HG03342 (cell line): ENCODE results near the gene ATP6V1B1.
"Not testable (repeated sequence)": the region's sequence is repeated elsewhere in the genome, so short reads cannot be mapped to it uniquely, and the experiment has no call there.

ENCODE experiments used
- ATAC-seq: cut with Tn5 transposase; IDR thresholded peaks from one replicate; pipeline ENCODE4 v1.9.1; 2021; ENCODE audit warnings: mild to moderate bottlenecking, moderate library complexity; ENCODE audit not compliant: unreplicated experiment

Gene ATP6V1B1

DNA sequence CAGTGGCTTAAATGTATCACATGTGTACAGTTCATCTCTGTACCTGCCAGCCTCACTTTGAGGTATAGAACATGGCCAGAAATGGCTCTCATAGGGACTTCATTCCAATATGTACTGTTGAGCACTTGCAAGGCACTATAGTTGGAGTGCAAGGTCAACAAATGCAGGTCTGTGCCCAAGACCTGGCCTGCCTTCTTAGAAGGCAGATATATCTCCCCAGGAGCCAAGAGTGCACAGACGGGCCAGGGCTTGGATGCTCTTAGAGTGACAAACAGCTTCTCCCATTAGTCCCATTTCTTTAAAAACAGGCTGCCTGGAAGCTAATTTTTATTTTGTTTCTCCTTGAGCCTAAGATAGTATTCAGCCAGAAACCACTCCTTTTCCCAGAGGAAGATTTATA, 51.7 kb downstream of the ATP6V1B1 start:
- no peak for ATAC-seq

DNA sequence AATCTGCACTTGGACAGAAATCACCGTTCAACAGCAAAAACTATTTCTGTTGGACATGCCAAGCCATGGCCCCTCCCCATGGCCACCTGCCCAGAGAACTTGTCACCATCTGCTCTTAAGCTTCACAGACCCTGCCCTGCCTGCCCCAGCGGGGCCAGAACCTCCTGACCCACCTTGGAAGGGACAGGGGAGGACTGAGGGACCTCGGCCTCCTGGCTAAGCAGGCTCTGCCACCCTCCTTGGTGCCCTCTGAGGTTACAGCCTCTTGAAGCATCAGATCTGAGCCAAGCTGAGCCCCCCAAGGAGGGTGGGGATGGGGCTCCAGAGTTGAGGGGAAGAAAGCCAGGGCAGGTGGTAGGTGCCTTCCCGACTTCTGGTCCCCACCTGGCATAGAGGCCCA, 52.5 kb downstream of the ATP6V1B1 start:
- no peak for ATAC-seq

DNA sequence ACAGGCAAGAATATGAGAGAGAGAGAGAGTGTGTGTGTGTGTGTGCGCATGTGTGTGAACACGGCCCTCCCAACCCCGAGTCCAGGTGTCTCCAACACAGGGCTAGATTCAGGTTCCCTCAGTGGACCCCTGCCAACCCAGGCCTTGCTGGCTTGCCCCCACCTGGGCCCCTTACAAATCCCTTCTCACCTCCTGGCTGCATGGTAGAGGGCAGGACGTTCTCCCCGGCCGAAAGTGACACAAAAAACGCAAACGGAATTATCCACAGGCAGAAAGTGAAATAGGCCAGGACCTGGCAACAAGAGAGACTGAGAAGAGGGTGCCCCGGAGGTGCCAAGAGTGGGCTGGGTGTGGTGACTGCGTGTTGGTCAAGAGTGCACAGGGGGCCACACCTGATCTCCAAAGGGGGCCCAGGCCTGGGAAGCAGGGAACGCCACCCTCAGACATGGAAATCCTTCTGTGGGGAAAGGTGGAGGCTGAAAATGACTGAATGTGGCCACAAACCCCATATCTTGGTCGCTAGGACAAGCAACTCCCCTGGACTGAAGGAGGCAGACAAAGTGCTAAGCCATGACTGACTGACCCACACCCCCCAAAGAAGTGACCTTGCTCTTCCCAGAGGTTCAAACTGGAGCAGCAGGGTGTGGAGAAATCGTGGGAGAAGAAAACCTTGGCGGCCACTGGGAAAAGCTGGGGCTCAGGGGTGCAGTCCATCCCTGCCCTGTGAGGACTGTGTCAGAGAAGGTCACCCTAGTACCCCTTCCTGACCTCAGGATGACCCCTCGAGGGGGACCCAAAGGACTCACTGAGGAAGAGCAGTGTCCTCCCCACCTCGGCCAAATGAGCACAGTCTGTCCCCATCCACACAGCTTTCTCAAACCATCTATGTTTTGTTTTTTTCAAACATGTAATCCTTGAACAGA, 53.3 kb downstream of the ATP6V1B1 start:
- ATAC-seq = no peak

DNA sequence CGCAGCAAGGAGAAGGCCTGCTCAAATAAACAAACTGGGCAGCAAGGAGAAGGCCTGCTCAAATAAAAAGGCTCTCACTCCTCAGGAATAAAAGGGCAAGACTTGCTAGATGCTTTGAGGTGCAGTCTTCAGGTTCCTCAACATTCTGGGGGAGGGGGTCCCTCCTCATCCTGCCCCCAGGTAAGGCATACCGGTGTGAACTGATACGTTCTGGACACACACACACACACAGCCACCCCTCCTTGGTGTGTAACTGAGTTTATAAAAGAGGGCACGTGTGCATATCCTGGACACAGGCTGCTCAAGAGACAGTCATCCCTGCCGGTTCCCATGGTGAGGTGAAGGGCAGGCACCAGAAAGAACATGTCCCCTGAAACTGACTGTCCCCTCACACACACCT, 54.5 kb downstream of the ATP6V1B1 start:
- no peak for ATAC-seq

DNA sequence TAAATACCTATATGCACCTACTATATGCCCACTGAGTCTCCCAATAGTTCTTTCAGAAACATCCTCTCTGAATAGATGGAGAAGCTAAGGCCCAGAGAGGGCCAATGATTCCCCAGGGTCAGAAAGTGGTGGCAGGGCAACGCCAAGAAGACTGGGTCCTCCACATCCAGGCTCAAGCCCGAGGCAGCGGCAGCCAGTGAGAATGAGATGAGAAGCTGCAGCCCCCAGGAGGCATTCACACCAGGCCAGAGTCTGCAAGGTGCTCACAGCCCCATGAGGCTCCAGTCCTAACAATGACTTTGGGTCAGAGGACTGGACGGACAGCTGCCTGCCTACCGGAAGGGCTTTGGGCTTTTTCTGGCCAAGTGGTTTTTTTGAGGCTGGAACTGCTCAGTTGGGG, 55.4 kb downstream of the ATP6V1B1 start:
- no peak for ATAC-seq

DNA sequence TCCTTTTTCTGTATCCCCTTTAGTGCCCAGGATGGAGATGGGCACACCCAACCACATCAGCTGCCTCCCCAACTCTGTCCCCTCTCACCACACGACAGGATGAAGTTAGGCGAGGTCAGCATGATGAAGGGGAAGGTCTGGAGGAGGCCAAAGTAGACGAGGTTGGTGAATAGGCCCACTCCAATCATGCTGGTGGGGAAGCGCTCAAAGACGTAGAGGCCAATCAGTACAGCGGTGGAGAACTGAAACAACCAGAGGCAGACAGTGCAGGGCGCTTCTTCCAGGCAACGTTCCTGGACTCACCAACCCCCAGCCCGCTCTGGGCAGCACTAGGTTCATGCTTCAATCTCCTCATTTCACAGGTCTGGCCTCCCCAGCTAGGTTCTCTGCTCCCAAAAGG, 56.0 kb downstream of the ATP6V1B1 start:
- ATAC-seq = no peak

DNA sequence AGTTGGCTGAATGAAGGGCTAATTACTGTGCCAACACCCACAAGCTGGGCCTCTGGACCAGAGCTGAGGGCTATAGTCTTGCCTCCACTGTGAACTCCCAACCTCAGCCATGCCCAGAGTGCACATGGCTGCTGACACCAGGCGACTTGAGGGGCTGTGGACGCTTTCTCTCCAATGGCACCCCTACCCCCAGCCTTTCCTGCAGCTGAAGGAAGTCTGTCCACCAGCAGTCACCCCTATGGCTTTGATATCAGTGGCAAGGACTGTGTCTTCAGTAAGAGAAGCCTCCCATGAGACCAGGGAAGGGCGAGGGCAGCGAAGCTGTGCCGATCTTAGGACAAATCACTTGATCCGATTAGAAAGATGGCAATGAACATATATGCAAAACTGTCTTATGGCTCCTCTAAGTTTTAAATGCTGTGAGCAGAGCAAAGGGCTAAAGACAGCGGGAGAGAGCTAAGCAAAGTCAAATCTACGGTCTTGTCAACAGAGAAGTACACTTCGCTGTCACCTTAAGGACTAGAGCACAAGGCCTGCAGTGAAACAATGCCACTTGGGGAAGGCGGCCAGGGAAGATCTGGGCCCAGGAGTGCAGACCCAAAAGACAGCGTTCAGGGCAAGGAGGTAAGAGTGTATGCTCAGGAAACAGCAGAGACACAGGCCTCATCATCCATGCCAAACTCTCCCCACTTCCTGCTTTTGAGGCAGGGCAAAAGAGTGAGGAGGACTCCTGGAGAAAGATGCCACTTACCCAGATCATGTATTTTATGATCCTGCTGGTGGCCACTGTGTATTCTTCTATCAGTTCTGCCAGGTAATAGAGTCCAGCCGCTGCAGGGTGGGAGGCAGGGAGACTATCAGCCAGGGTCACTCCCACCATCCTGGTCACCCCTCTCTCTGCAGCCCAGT, 57.5 kb downstream of the ATP6V1B1 start:
- ATAC-seq = no peak

DNA sequence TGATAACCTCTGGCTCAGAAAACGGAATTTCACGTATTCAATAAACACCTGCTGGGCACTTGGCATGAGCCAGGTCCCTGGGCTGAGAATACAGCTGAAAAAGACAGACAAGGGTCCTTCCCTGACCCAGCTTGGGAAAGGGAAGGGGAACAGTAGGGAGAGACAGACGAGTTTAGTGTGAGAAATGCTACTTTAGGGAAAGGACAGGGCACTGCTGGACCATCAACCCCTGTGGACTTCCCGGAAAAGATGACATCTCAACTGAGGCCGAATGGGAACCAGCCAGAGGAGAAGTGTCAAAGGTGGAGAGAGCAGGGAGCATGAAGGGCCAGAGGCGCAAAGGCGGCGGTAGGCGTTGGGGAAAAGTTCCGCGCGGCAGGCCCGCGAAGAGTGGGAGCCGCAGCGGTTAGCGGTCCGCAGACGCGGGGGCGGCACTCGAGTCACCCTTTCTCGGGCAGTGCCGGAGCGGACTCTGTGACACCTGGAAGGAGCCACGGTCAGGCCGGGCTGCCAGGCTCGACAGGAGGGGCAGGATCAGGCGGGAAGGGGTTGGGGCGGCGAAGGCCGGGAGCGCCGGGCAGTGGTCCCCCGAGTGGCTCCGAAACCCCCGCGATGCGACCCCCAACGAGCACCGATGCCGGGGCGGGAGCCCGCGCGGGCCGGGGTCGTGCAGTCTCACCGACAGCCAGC, 58.5 kb downstream of the ATP6V1B1 start:
- peak; percentile 15 for ATAC-seq

DNA sequence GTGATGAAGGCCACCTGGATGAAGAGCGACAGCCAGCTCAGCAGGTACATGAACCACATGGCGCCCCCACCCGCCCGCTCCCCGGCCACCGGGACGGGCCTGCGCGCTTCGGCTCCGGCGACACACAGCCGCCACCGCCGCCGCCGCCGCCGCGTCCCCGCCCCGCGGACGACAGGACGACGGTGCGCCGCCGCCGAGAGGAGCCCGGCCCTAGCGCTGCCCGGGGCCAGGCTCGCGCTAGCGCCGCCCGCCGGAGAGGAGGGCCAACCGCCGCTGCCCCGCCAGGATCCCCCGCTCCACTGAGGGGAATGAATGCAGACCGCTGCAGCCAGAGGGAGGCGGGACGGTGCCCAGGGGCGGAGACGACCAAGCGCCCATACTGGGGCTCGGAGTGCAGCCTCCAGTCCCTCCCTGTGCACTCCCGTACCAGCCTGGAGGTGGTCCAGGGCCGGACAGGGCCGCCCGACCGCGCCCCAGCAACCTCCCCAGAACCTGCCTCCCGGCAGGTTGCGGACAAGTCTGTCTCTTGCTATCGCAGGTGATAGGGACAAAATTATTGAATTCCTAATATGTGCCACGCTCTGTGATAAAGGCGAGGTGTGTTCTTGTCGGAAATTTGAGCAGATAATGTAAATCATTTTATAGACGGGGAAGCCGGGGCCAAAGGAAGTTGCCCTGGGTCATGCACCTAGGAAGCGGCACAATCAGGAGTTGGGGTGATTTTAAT, 59.2 kb downstream of the ATP6V1B1 start, which contains the start of gene TEX261:
TSS of gene TEX261 (minus strand) at position 175 of the 727 bp plus-strand sequence. CDS start at position 59, 116 bp downstream.
- peak; percentile 96 for ATAC-seq

DNA sequence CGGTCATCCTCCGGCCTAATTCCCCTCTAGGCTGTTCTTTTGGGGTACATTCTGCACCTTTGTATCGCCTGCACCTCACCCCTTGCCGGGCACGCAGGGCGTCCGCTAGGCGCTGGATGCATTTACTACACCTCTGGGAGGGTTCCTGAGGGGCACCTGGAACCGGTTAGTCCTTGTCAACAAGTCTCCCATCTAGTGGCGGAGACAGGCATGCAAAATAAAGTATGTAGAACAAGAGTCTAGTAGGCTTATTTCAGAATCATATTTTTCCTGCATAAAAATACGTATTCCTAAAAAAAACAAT, 59.7 kb downstream of the ATP6V1B1 start:
- ATAC-seq = peak; percentile 40

DNA sequence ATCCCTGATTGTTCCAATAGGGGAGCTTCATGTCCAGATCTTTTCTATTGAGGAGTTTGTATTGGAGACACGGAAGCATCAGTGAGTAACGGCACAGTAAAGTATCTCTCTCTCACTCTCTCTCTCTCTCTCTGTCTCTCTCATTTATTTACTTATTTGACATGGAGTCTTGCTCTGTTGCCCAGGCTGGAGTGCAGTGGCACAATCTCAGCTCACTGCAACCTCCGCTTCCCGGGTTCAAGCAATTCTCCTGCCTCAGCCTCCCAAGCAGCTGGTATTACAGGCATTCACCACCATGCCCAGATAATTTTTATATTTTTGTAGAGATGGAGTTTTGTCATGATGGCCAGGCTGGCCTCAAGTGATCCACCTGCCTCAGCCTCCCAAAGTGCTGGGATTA, 63.2 kb downstream of the ATP6V1B1 start:
- ATAC-seq = not testable (repeated sequence)

DNA sequence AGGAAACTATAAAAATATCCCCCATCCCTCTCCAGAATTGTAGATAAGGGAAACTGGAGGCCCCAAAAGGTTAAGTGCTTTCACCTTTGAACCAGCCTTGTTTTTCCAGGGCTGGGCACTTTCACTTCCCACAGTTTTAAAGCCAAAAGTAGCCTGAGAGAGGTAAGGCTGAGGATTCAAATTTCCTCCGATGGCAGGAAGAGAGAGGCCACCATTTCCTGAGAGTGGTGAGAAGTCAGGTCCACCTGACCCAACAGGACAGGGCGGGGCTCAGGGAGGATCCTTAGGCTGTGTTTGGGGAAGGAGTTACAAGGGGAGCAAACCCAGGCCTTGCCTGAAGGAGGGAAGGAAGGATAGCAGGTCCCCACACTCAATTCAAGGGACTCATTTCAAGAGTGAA, 63.7 kb downstream of the ATP6V1B1 start:
- no peak for ATAC-seq

DNA sequence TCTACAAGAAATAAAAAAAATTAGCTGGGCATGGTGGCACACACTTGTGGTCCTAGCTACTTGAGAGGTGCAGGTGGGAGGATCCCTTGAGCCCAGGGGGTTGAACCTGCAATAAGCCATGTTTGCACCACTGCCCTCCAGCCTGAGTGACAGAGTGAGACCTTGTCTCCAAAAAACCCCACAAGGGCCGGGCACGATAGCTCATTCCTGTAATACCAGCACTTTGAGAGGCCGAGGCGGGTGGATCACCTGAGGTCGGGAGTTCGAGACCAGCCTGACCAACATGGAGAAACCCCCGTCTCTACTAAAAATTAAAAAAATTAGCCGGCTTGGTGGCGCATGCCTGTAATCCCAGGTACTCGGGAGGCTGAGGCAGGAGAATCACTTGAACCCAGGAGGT, 64.2 kb downstream of the ATP6V1B1 start:
- not testable (repeated sequence) for ATAC-seq

DNA sequence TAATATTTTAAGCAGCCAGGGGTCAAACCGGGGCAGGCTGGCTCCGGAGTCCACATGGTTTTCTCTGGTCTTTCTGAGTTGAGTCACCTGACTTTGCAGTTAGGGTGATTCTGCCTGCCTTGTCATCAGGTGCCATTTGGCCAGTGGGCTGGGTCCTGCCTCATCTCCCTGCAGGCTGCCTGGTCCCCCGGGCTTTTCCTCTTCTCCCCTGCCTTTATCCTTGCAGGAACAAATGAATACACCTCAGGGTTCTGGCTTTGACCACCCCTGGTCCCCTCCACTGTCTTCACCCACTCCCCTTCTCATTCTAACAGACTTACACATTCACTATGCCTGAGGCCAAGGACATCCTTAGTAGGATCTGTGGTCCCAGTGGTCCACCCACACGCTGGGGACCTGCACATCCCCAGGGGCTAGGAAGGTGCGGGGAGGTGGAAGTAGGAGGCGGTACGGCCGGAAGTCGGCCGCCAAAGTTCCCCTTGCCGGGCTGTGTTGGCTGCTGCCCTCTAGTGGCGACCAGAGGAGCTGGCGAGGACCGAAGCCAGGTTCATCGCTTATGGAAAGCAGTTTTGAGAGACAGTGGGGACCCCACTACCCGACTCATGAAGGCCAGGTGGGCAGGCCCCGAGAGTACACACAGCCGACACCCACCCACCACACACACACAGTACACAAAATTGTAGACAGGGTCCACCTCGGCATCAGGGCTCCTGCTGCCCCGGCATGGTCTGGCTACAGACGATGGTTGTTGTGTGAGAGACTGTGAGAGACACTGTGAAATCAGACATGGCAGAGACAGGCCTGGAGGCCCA, 65.3 kb downstream of the ATP6V1B1 start:
- peak; percentile 88 for ATAC-seq

DNA sequence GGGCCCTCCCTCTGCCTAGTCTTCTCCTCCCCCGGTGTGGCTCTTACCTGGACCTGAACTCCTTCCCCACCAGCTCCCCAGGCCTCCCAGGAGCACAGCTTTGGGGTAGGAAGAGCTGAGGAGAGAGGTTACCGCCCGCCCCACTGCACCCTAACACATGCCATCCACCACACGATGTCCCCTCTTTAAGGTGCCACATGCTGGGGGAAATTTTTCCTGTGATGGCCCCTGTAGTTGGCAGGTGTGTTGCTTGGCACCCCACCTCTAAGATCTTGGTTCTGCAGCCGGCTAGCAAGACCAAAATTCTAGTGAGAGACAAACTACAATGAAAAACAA, 65.9 kb downstream of the ATP6V1B1 start:
- no peak for ATAC-seq

DNA sequence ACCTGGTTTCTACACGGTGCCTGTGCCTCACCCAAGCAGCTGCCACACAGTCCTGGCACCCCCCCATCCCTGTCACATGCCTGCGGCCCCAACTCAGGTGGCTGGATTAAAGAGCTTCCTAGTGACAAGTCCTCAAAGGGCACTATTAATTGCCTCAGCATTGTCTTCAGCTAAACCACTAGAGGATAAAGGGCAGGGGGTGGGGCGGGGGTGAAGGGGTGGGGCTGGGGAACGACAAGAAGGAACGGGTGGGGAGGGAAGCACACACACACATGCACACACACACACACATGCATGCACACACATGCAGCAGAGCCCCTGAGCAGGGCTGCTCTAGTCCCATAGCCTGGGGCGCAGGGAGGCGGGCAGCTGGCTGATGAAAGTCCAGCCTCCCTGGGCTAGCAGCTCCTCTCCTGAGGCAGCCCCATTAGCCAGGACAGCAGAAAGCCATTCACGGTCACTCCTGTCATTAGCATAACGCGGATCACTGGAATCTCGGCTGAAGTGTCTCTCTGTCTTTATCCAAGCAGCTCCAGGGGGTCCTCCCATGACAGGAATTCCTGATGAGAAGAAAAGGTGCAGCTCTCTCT, 66.4 kb downstream of the ATP6V1B1 start:
- ATAC-seq = no peak

DNA sequence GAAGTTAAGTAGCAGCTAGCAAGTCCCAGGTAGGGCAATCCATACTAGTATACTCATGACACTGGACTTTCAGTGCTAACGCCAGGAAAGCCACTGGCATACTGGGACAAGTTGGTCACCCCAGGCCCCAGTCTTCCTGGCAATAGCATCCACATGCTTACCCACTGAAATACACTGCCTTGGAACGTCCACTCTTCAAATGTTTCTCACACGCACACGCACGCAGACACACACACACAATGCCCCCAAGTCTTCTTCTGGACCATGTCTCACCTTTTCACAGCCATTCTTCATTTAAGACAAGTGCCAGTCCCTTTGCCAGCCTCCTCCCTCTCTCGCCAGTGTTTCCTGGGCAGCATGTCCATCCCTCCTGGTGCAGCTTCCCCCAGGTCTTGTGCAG, 67.7 kb downstream of the ATP6V1B1 start:
- ATAC-seq = no peak

DNA sequence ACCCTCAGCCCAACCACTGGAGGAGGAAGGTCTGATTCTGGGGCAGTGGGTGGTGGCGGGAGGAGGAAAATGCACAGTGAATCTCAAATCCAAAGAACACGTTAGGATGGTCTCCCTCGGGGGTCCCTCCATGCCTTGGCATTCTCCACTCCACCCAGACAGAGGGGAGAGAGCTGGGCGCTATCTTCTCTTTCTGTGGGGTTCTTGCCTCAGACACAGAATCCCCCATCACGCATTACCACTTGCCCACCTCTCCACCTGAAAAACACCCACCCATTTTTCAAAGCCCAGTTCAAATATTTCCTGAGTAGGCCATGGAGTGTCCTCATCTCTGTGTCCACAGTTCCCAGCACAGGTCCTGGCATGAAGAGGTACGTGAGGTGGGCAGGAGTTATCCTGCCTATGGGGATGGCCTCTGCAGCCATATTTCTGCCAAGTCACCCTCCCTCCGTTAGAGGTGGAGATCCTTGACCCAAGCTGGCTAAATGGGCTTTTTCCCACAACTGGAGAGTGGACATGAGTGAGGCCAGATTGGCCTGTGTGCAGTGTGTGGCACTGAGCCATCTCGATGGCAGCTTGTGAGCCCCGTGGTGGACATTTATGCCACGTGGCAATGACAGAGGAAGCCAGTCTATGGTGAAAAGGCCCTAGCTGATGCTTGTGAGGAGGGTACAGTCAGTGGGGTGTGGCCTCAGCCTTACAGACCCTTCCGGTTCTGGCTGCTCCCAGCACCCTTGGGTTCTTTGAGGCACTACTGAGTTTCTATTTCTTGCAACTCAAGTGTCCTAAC, 68.5 kb downstream of the ATP6V1B1 start:
- no peak for ATAC-seq

DNA sequence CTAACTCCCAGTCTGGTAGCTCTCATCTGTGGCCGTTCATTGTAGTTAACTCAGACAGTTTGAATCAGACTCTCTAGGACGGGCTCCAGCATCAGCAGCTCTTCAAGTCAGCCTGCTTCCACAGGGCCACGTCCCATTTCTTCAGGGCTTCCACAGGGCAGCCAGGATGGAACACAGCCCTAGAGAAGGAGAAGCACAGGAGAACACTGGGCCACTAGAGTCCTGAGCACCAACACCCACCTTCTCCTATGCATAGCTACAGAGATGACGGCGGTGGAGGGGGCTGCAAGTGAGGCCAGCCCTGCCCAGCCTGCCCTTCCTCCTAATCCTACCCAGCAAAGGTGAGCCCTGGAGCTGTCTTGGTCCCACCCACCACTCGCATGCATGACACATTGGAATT, 69.2 kb downstream of the ATP6V1B1 start:
- no peak for ATAC-seq
